ENCODE results near the gene RBMS3.
"Not testable (repeated sequence)": the region's sequence is repeated elsewhere in the genome, so short reads cannot be mapped to it uniquely, and the experiment has no call there.

The RBMS3 gene

GRCh38 chr3:29649815-29650547 lies 369.1 kb downstream of the RBMS3 start:
- DNase-seq (ENCODE audit: extremely low read depth in 1 of 2, low read depth in 1 of 2): no peak

DNA sequence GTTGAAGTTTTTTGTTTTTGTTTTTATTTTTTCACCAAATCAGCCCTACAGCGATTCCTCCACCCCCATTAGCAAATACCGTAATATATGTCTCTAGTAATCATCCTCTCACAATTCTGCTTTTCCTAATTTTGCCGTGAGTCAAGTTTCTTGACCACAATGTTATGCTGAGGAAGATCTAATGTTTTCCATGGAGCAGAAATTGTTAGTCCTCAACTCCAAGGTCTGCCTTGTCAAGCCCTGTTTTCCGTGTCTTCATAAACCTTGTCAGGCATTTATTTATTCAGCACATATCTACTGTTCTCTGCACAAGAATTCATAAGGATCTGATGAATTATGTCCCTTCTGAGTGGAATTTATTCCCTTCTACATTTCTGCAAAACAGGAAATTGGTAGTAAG lies 372.8 kb downstream of the RBMS3 start:
- no peak for DNase-seq (ENCODE audit: extremely low read depth in 1 of 2, low read depth in 1 of 2)

DNA sequence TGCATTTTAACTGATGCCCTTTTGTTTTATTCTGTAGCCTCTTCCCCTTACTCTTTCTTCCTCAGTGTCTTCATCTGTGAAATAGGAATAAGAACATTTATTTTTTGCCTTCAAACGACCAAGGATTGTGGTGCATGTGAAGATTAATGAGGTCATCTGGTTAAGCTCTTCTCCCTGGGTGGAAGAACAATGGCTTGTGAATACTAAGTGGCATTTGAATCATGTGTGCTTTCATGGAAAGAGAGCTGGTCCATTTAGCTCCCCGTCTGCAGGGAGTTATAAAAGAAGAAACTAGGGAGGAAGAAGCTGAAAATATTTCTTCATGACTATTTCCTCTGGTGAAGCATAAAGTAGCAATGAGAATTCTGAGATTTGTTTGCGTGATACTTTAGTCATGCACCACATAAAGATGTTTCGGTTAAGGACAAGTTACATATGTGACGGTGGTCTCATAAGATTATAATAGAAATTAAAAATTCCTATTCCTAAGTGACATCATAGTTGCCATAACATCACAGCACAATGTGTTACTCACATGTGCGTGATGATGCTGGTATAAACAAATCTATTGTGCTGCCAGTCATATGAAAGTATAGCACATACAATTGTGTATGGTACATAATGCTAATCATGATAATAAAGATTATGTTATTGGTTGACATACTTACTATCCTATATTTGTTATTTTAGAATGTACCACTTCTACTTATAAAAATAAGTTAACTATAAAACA lies 374.3 kb downstream of the RBMS3 start:
- DNase-seq (ENCODE audit: extremely low read depth in 1 of 2, low read depth in 1 of 2): no peak

DNA sequence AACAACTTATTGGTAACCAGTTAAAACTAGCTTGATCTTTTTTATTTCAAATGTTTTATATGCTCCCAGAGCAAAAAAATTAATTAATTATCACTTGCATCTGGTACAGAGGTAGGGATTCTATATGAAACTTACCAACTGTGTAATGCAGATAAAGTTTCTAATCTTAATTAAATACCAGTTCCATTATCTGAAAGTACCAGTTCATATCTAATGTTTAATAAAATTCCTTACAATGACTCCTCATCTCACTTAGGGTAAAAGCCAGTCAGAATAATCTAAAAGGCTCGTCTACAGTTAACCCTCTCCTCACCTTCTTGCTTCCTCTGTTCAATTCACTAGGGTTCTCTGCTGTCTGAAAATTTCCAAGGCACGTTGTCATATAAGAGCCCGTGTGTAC lies 384.8 kb downstream of the RBMS3 start:
- no peak for DNase-seq (ENCODE audit: extremely low read depth in 1 of 2, low read depth in 1 of 2)

DNA sequence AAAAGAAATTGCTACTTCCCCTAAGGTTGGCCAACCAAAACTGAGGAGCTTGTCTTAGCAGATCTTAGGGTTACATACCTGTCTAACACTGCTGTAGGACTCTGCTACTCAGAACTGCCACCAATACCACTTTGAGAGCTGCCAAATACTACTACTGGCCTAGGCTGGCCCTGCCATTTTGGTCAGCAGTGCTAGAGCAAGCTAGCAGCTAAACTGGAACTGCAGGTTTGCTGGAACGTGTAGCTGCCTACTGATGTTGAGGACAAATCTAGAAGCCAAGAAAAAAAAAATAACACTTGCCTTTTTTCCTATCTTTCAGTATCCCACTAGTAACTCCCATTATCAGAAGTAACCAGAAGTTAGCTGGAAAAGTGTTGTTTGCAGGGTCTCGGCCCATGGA lies 387.4 kb downstream of the RBMS3 start:
- no peak for DNase-seq (ENCODE audit: extremely low read depth in 1 of 2, low read depth in 1 of 2)

GRCh38 chr3:29668728-29669127 lies 387.9 kb downstream of the RBMS3 start:
- no peak for DNase-seq (ENCODE audit: extremely low read depth in 1 of 2, low read depth in 1 of 2)

GRCh38 chr3:29670476-29670875 lies 389.6 kb downstream of the RBMS3 start:
- not testable (repeated sequence) for DNase-seq (ENCODE audit: extremely low read depth in 1 of 2, low read depth in 1 of 2)

GRCh38 chr3:29677421-29677820 lies 396.6 kb downstream of the RBMS3 start:
- DNase-seq (ENCODE audit: extremely low read depth in 1 of 2, low read depth in 1 of 2): no peak

DNA sequence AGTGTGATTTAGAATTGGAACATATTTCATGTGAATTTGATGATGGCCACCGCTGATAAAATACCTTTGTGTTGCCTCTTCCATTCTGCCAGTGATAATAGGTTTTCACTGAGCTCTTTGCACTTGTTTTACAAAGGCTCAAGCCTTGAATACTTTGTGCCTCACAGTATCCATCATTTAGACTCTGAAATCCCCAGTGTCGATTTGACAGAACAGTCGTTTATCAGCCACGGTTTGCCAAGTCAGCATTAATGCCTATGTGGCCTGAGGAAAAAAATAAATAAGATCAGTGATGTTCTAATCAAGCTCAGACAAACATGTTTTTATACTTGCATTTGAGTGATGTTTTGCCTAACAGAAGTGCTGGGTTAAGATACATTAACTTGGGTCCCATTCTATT lies 399.1 kb downstream of the RBMS3 start:
- DNase-seq (ENCODE audit: extremely low read depth in 1 of 2, low read depth in 1 of 2): no peak

DNA sequence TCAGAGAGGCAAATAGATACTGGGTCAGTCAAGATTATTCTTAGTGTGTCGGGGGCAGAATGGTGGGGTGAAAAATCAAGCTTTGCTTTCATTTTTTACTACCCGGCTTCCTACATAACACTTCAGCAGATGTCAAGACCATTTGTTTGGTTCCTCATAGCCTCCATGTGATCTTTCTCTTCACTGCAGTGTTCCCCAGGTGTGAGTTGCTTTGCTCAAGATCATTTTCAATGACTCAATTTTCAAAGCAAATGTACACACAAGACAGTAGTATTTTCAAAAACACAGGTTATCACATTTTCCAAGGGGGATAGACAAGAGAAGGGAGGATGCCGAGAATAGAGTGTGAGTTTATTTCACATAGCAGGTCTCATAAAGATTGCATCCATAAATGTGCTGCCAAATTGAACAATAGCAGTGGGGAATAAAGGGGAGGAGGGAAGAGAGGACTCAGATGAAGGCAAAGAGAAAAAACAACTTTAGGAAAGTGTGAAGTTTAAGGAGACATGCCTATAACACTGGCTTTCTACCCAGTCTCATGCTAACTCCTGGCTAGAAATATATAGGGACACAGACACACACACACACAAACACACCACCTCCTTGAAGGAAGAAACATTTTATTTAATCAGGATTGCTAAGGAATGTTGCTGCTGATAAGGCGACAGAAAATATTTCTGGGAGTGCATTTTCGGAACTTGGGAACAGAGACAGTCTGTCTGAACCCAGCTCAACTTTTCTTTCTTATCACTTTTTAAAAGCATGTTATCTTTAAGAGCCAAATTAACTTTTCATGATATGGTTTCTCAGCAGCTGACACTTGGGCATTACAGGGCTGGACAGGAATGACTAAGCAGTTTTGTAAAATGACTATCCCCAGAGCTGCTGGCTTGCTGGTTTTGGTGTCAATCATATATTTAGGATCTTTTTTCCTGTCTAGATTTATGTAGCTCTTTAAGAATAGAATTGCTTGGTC lies 402.4 kb downstream of the RBMS3 start:
- DNase-seq (ENCODE audit: extremely low read depth in 1 of 2, low read depth in 1 of 2): no peak

DNA sequence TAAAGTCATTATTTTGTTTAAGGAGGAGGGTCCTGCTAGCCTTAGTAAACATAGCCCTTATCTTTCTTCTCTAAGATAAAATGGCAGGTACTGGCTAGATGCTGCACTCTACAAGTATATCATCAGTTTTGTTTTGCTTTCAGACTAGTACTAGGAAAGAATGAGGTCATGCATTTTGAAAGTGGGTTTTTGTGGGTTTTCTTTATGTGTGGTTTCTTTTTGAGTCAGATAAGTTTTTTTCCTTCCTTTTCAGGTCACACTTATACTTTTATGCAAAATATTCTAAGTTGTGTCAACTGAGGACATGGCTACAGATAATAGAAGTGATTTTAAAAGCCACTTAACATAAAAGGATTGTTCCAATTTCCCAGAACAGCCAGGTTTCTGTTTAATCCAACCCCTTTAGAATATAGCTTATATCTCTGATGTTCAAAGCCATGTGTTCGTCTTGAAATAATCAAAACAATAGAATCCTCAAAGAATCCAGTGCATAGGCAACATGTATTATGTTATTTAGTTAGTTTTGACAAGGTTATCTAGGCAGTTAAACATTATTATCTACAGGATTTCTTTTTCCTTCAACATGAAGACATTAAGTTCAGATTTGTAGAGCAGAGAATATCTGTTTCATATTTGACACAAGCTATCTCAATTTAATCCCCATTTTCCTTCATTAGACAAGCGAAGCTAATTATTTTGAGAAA lies 406.2 kb downstream of the RBMS3 start:
- DNase-seq (ENCODE audit: extremely low read depth in 1 of 2, low read depth in 1 of 2): no peak

GRCh38 chr3:29690686-29691353 lies 409.9 kb downstream of the RBMS3 start:
- DNase-seq (ENCODE audit: extremely low read depth in 1 of 2, low read depth in 1 of 2): no peak

DNA sequence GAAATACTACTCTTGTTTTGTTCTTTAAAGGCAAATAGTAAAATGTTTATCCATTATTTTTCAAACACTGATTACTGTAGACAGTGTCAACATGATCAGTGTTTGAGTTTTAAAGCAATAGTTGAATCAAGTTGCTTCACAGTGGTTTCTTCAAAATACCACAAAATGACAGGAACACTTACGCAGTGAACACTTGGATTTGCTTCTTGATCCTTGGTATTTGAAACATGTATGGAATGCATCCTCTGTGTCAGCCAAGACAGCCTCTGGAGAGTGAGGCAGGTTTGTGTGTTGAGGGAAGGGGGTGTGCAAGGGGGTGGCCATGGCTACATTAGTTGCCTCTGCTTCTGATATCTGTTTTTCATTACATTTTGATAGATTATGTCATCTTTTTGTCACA lies 413.0 kb downstream of the RBMS3 start:
- DNase-seq (ENCODE audit: extremely low read depth in 1 of 2, low read depth in 1 of 2): no peak

DNA sequence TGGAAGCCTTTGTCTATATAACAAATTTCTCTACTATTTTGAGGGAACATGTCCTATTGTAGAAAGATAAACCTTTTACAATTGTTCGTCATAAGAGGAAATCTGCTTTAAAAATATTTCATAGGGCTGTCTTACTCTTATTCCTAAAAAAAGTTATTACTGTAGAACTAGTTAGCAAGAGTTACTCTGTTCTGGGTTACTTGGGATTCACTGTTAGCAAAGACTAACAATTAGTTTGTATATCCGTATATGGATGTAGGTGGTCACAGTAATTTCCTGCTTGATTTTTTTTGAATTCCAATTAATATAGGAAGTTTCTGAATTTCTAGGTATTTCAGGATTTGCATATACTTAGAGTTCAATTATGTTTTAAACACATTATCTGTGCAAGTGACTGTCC lies 413.5 kb downstream of the RBMS3 start:
- no peak for DNase-seq (ENCODE audit: extremely low read depth in 1 of 2, low read depth in 1 of 2)

GRCh38 chr3:29694783-29695182 lies 413.9 kb downstream of the RBMS3 start:
- no peak for DNase-seq (ENCODE audit: extremely low read depth in 1 of 2, low read depth in 1 of 2)

DNA sequence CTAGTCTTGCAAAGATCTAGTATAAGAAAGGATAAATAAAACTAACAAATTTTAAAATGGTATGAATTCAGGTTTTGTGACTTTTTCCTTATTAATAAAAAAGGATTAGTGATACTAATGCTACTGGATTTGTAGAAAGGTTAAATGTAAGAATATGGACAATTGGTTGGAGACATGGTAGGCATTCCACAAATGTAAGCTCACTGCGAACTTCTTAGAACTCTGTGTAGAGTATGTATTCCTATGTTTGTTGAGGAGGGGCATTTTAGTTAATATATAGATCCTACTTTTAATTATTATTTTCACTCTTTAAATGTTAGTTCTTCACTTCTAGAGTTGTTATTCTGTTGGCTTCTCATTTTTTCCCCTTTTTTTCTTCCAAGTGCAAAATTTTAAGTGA lies 414.3 kb downstream of the RBMS3 start:
- no peak for DNase-seq (ENCODE audit: extremely low read depth in 1 of 2, low read depth in 1 of 2)

DNA sequence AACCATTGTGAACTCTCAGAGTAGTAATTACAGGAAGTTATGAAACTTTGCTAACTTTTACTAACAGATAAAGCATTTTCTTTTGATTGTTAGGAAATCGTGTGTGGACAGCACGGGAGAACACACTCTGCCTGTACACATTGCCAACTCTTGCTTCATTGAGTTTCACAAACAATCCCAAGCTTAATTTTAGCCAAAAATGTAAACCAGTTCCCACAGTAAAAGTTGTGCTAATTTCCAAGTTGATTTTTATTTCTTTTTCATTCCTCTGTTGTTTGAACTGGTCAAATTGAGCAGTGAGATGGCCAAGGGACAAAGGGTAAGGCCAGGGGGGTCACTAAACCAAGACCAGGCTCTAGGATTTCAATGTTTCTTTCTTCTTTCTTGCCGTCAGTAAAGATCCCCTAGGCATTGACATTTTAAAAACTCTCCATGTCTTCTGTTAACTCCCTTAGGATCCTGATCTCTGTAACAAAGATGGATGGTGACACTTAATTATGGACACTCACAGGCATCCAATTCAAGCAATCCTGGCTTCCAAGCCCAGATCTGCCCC lies 414.9 kb downstream of the RBMS3 start:
- no peak for DNase-seq (ENCODE audit: extremely low read depth in 1 of 2, low read depth in 1 of 2)

- DNase-seq (ENCODE audit: extremely low read depth in 1 of 2, low read depth in 1 of 2): no peak
Observed at GRCh38 chr3:29696311-29696710, 415.4 kb downstream of the RBMS3 start.

DNA sequence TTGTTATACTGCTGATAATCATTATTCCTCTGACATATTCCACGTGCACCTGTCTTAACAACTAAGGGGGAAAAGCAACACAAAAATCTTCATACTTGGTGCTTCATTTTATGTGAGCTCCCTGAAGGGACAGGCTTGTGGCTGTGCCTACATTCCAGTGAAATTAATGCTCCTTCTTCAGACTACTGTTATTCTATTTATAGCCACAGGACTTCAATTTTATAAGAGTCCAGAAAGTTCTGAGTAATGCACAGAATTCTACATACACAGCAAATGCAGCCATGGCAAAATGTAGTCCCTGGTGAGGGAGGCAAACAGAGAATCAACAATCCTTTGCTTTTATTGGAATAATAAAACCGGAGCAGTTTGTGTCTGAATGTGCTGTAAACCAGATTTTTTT lies 417.1 kb downstream of the RBMS3 start:
- no peak for DNase-seq (ENCODE audit: extremely low read depth in 1 of 2, low read depth in 1 of 2)

GRCh38 chr3:29700256-29700655 lies 419.4 kb downstream of the RBMS3 start:
- DNase-seq (ENCODE audit: extremely low read depth in 1 of 2, low read depth in 1 of 2): no peak

Data from activated CD8-positive, alpha-beta memory T cell treated with anti-CD3 and anti-CD28 coated beads for 1 hour (primary cell).